BJ (cell line): ENCODE data around the gene MAP3K21. TPM values are rescaled to one million over a fixed set of nuclear protein-coding genes. Genes with fewer than 3 reads are reported as not detected.

ENCODE experiments used
- CTCF ChIA-PET: fragments of 350-600 bp; formaldehyde crosslinking; extraction: SDS; loops from one replicate; lab custom pipeline; 2021; ENCODE audit warnings: antibody characterized with exemption, inconsistent platforms; lab: Yijun Ruan, JAX
- POLR2A ChIA-PET: fragments of 300-600 bp; sonication (Branson Sonifier 250); formaldehyde crosslinking; extraction: SDS; loops from one replicate; lab custom pipeline; 2021; ENCODE audit warnings: antibody characterized with exemption; lab: Charles Lee
- DNase-seq: peaks from one replicate; pipeline ENCODE4 v3.0.0-alpha.2; 2011; ENCODE audit warnings: low read depth
- H3K27me3 ChIP-seq: 2 replicates; pipeline ENCODE4 v1.6.0; 2011; ENCODE audit warnings: low read length; ENCODE audit not compliant: control insufficient read depth, insufficient read depth
- H3K36me3 ChIP-seq: 2 replicates; pipeline ENCODE4 v1.5.1; 2011; ENCODE audit warnings: low read length; ENCODE audit not compliant: control insufficient read depth, insufficient read depth
- H3K4me3 ChIP-seq: 2 replicates; pipeline ENCODE4 v1.5.1; 2011; ENCODE audit warnings: low read depth, mild to moderate bottlenecking, control low read depth, low read length
- CTCF ChIP-seq: IDR thresholded peaks from 2 replicates; pipeline ENCODE4 v1.5.1; 2011; ENCODE audit warnings: low read depth, mild to moderate bottlenecking, control low read depth, inconsistent platforms, low read length, moderate library complexity; ENCODE audit not compliant: insufficient read depth
- polyA plus RNA-seq: library from polyadenylated mRNA; depleted of rRNA; stranded (reverse); fragments of >200 nt; gene quantifications from 2 replicates; pipeline ENCODE4 v1.2.3, GENCODE V29; 2011

MAP3K21 gene
- polyA plus RNA-seq, 1 experiment = 0.13 TPM

- no peak for TF ChIP-seq CTCF
- Histone ChIP-seq H3K27me3 (no peaks in the 10 kb centered on the region), H3K36me3 (peaks cover 2% of the 10 kb centered on the region; the same call in 1 of the 2 replicates), H3K4me3 (no peak overlapping the region)
- ChIA-PET CTCF (no interaction called here), POLR2A (no interaction called here)
- no peak for DNase-seq
Observed at GRCh38 chr1:233289676-233290075, 37.8 kb upstream of the MAP3K21 start.

- ChIA-PET POLR2A (no interaction called here), CTCF (no interaction called here)
- H3K36me3 ChIP-seq = peaks cover 2% of the 10 kb centered on the region; the same call in 1 of the 2 replicates
- no peak for TF ChIP-seq CTCF
- H3K4me3 ChIP-seq = no peak overlapping the region
- no peaks in the 10 kb centered on the region for H3K27me3 ChIP-seq
- DNase-seq = no peak
Observed at GRCh38 chr1:233290396-233291034, 37.0 kb upstream of the MAP3K21 start.

- no peaks in the 10 kb centered on the region for H3K27me3 ChIP-seq
- CTCF ChIA-PET = interaction anchor here (0.8 to 2.5 kb wide), 2 partner anchors 11 to 22 kb away, joined by 3 to 11 read pairs; no protein-coding TSS in a partner anchor
- POLR2A ChIA-PET = interaction anchor here (0.6 kb wide), 1 partner anchor 38 kb away, joined by 3 read pairs; no protein-coding TSS in a partner anchor
- H3K36me3 ChIP-seq = no peaks in the 10 kb centered on the region
- TF ChIP-seq CTCF = no peak
- DNase-seq = no peak
- no peak overlapping the region for H3K4me3 ChIP-seq
Observed at GRCh38 chr1:233293556-233294446, 33.7 kb upstream of the MAP3K21 start.

- POLR2A ChIA-PET = no interaction called here
Observed at GRCh38 chr1:233294913-233295236, 32.6 kb upstream of the MAP3K21 start.

More at GRCh38 chr1:233294913-233295236, 32.6 kb upstream of the MAP3K21 start:
- no peak for DNase-seq
- no peak for TF ChIP-seq CTCF
- Histone ChIP-seq H3K4me3 (peak overlapping the region; percentile 95), H3K36me3 (no peaks in the 10 kb centered on the region), H3K27me3 (no peaks in the 10 kb centered on the region)
- CTCF ChIA-PET = interaction anchor here (2.5 kb wide), 1 partner anchor 10 kb away, joined by 11 read pairs; no protein-coding TSS in a partner anchor
